ENCODE data around the gene SYNM. TPM values are rescaled to one million over a fixed set of nuclear protein-coding genes. Genes with fewer than 3 reads are reported as not detected.

The SYNM gene
- total and polyA plus RNA-seq, 2 donors (not counting 1 experiment from before 2014, with no cell fraction given) = 0.04 to 0.27 TPM

DNA sequence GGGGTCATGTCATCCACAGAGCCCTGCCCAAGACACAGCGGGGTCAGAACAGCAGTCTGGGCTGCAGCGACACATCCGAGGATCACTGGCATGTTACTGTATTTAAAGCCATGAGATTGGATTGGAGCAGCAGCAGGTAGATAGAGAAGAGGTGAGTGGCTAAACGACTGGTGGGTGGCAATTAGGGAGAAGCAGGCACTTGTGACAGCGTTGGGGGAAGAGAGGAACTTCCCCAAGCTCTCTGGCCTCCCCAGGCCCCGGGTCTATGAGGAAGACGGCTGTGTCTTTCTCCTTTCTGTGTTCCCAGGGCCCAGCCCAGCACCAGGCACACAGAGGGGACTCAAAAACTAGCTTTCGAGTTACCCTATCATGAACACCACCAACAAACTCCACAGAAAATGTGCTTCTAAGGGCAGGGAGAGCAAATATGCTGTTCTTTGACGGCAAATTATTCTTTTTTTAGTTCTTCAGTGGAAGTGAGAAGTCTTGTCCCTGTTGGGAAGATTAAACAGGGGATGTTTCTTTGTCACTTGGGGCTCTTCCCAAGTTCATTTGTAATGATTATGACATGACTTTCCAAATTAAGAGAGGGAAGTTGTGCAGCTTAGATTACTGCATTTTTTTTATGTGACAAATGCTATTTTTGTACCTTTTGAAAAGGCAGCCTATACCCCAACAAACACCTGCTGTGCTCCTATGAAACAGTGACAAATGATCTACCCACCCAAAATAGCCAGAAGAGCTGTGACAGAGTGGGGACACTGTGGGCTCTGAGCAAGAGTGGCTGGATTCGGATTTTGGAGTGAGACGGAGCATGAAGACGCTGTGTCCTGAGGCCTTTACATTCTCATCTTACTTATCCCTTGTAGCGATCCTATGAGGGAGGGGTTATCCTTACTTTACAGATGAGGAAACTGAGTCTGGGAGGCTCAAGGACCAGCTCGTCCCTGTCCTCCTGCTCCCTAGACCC is 7.2 kb upstream of the SYNM start:
- Mint-ChIP-seq H3K4me1 (peaks cover 6% of the 10 kb centered on the region), H3K4me3 (no peak overlapping the region), H3K9me3 (ENCODE audit: insufficient read depth) (no peaks in the 10 kb centered on the region), H3K27ac (no peak overlapping the region), H3K27me3 (peaks cover 50% of the 10 kb centered on the region)
- CTCF ChIA-PET = interaction anchor here (1.3 kb wide), 1 partner anchor 21 kb away, joined by 5 read pairs; no protein-coding TSS in a partner anchor
- POLR2A ChIA-PET = no interaction called here
- no peak overlapping the region for H2AFZ ChIP-seq (ENCODE audit: insufficient read depth, low read depth, low read length, poor library complexity, severe bottlenecking)
- peaks cover 0 to 31% (median 17%) of the 10 kb centered on the region in 4 experiments for H3K27me3 ChIP-seq (replicated peaks in 1 of 4; ENCODE audit: control extremely low read depth in 1 of 4, control insufficient read depth in 3 of 4, insufficient read depth in 4 of 4, low read length in 3 of 4)
- H3K9me3 ChIP-seq (ENCODE audit: control extremely low read depth in 1 of 3, control insufficient read depth in 2 of 3, insufficient read depth in 1 of 3, low read length in 2 of 3) = peaks cover 0 to 4% (median 0%) of the 10 kb centered on the region in 3 donors
- H3K4me1 ChIP-seq (ENCODE audit: control insufficient read depth in 2 of 2, insufficient read depth in 2 of 2, low read length in 2 of 2) = peaks cover 4 to 6% of the 10 kb centered on the region in 2 donors
- no peak overlapping the region for H3K4me3 ChIP-seq (ENCODE audit: control extremely low read depth in 1 of 5, extremely low read depth in 1 of 5, insufficient read depth in 1 of 5, low read depth in 2 of 5, low read length in 4 of 5)
- 81% methylated on average over 8 of the region's 14 CpGs for WGBS (ENCODE audit: insufficient coverage)
- no peaks in the 10 kb centered on the region for H4K20me1 ChIP-seq (ENCODE audit: control insufficient read depth, insufficient read depth, low read length, poor library complexity, severe bottlenecking)
- ATAC-seq (ENCODE audit: low read depth) (no peak), DNase-seq (no peak)
- H3K27ac ChIP-seq (ENCODE audit: low read length in 2 of 2) = no peak overlapping the region
- no peak overlapping the region for H3K9ac ChIP-seq (ENCODE audit: low read length)
- intact Hi-C loops (cut with micrococcal nuclease) = no loop called here
- no peak for TF ChIP-seq EZH2 (IDR thresholded peaks at IDR 0.05; ENCODE audit: borderline replicate concordance, insufficient read depth, low read depth, low read length, poor library complexity, severe bottlenecking)
- TF ChIP-seq CTCF (IDR thresholded peaks at IDR 0.05) = no peak
- H3K4me2 ChIP-seq (replicated peaks; ENCODE audit: low read depth, low read length, poor library complexity, severe bottlenecking) = no peak overlapping the region
- H3K79me2 ChIP-seq (ENCODE audit: control insufficient read depth, insufficient read depth, low read length) = no peaks in the 10 kb centered on the region
- no peaks in the 10 kb centered on the region for H3K36me3 ChIP-seq (replicated peaks in 1 of 2; ENCODE audit: control extremely low read depth in 1 of 2, control insufficient read depth in 1 of 2, extremely low read depth in 1 of 2, insufficient read depth in 2 of 2, low read length in 1 of 2)

DNA sequence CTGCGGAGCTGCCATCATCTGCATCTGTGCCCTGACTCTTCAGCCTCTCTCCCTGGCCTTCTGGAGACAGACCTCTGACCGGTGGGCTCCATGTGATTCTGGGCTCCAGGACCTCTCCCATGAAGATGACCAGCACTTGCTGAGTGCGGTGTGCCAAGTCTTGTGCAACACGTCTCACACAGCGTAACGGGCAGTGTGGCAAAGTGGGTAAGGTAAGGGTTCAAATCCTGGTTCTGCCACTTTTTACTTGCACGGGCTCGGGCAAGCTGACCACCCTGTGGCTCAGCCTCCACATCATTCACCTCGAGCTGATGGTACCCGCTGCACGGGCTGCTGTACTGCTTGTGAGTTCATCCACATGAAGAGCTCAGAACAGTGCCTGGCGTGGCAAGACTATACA is 6.5 kb upstream of the SYNM start:
- no peak overlapping the region for H3K4me3 Mint-ChIP-seq
- DNase-seq = no peak
- H3K9me3 Mint-ChIP-seq (ENCODE audit: insufficient read depth) = no peaks in the 10 kb centered on the region
- intact Hi-C loops (cut with micrococcal nuclease) = no loop called here
- H3K27me3 Mint-ChIP-seq = peaks cover 54% of the 10 kb centered on the region
- Histone ChIP-seq H3K9me3 (ENCODE audit: control extremely low read depth in 1 of 3, control insufficient read depth in 2 of 3, insufficient read depth in 1 of 3, low read length in 2 of 3) (peaks cover 0 to 4% (median 0%) of the 10 kb centered on the region in 3 donors), H2AFZ (ENCODE audit: insufficient read depth, low read depth, low read length, poor library complexity, severe bottlenecking) (no peak overlapping the region), H3K4me3 (ENCODE audit: control extremely low read depth in 1 of 5, extremely low read depth in 1 of 5, insufficient read depth in 1 of 5, low read depth in 2 of 5, low read length in 4 of 5) (no peak overlapping the region), H3K79me2 (ENCODE audit: control insufficient read depth, insufficient read depth, low read length) (no peaks in the 10 kb centered on the region), H3K9ac (ENCODE audit: low read length) (no peak overlapping the region), H3K4me2 (replicated peaks; ENCODE audit: low read depth, low read length, poor library complexity, severe bottlenecking) (no peak overlapping the region), H4K20me1 (ENCODE audit: control insufficient read depth, insufficient read depth, low read length, poor library complexity, severe bottlenecking) (no peaks in the 10 kb centered on the region), H3K27ac (ENCODE audit: low read length in 2 of 2) (no peak overlapping the region), H3K4me1 (ENCODE audit: control insufficient read depth in 2 of 2, insufficient read depth in 2 of 2, low read length in 2 of 2) (peaks cover 4 to 6% of the 10 kb centered on the region in 2 donors), H3K27me3 (replicated peaks in 1 of 4; ENCODE audit: control extremely low read depth in 1 of 4, control insufficient read depth in 3 of 4, insufficient read depth in 4 of 4, low read length in 3 of 4) (peaks cover 0 to 38% (median 24%) of the 10 kb centered on the region in 4 experiments), H3K36me3 (replicated peaks in 1 of 2; ENCODE audit: control extremely low read depth in 1 of 2, control insufficient read depth in 1 of 2, extremely low read depth in 1 of 2, insufficient read depth in 2 of 2, low read length in 1 of 2) (no peaks in the 10 kb centered on the region)
- TF ChIP-seq CTCF (IDR thresholded peaks at IDR 0.05) (no peak), EZH2 (IDR thresholded peaks at IDR 0.05; ENCODE audit: borderline replicate concordance, insufficient read depth, low read depth, low read length, poor library complexity, severe bottlenecking) (no peak)
- CTCF ChIA-PET = interaction anchor here (1.3 kb wide), 1 partner anchor 22 kb away, joined by 5 read pairs; no protein-coding TSS in a partner anchor
- WGBS (ENCODE audit: insufficient coverage) = 85% methylated on average over 12 of the region's 12 CpGs
- H3K4me1 Mint-ChIP-seq = peaks cover 6% of the 10 kb centered on the region
- ATAC-seq (ENCODE audit: low read depth) = no peak
- POLR2A ChIA-PET = no interaction called here
- H3K27ac Mint-ChIP-seq = no peak overlapping the region
